Activated naive CD8-positive, alpha-beta T cell treated with anti-CD3 and anti-CD28 coated beads, Interleukin-2, amount 50 U/mL, for 16 hours (primary cell): ENCODE results near the gene HRK.
A peak's percentile ranks its signal among the peaks of the same experiment; 100 is the strongest.

Source experiments
- DNase-seq: peaks from one replicate; pipeline ENCODE4 v3.0.0-alpha.2; 2020; ENCODE audit warnings: low read depth, low spot score

The HRK gene

DNA sequence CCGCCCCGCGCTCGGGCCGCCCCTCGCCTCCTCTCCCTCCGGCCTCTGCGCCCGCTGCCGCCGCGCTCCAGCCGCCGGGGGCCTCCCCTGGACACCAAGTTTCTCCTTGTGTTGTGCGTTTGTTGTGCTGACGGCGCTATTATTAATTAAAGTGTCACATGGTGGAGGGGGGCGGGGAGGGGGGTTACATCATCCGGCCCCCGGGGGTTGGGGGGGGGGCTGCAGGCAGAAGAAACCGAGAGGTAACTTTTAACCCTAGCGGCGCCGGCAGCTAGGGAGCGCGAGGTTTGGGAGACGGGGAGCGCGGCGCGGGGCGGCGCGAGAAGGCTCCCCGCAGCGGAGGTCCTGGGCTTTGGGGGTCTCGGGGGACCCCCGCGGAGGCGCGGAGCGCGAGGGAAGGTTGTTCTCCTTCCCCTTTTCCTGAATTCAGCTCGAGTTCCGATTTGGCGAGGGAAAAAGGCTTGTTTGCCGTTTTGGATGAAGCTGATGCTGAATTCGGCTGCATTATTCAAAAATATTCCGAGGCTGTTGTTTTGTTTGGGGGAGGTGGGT lies at the start of gene HRK:
HRK (minus strand) TSS at position 117 of the 552 bp plus-strand sequence. CDS start 134 bp downstream, outside the sequence.
- no peak for DNase-seq

DNA sequence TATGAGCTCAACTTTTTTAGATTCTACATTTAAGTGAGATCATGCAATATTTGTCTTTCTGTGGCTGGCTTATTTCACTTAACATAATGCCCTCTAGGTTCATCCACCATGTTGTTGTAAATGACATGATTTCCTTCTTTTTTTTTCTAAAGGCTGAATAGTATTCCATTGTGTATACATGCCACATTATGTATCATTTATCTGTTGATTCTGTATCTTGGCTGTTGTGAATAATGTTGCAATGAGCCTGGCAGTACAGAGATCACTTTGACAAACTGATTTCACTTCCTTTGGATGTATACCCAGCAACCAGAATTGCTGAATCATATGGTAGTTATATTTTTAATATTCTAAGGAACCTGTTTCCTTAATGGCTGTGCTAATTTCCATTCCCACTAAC lies 48.6 kb upstream of the HRK start:
- DNase-seq: no peak

DNA sequence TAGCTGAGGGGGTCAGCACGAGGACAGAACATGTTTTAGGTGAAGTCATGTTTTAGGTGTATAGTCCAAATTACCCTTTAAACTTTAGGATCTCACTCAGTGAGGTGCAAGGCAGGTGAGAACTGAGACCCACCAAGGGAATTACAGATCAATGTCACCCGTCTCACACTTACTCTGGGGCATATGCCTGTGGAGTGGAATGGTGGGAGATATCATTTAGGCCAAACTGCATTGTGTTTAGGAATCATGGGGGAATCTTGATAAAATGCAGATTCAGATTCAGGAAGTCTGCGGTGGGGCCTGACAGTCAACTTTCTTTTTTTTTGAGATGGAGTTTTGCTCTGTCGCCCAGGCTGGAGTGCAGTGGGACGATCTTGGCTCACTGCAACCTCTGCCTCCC lies 47.3 kb upstream of the HRK start:
- no peak for DNase-seq

DNA sequence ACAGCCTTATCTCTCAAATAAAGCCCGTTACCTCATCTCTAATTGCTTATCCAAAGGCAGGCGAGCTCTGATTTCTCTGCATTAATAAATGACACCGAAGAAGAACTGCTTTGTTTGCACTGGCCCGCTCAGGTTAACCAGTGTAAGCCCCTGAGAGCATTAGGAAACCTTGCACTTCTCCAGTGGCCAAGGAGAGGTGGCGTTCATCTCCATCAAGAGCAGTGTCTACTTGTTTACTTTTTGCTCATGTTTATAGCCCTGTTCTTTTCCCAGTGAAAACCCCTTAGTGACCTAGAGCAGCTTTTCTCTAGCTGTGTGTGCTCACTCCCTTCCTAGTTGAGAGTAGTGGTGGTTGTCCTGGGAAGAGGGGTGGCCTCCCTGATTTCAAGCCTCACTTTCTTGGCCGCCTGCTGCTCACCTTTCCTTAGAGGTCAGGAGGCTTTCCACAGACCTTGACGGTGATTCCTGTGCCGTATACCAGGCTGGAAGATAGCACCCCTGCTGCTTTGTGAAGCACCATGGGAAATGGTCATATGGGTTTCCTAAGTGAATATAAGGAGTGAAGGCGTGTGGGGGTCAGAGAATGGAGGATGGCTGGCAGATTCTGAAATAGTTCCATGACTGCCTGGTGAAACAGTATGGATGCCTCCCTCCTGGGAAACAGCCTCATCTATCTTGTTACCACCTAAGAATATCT lies 46.2 kb upstream of the HRK start:
- DNase-seq: no peak

DNA sequence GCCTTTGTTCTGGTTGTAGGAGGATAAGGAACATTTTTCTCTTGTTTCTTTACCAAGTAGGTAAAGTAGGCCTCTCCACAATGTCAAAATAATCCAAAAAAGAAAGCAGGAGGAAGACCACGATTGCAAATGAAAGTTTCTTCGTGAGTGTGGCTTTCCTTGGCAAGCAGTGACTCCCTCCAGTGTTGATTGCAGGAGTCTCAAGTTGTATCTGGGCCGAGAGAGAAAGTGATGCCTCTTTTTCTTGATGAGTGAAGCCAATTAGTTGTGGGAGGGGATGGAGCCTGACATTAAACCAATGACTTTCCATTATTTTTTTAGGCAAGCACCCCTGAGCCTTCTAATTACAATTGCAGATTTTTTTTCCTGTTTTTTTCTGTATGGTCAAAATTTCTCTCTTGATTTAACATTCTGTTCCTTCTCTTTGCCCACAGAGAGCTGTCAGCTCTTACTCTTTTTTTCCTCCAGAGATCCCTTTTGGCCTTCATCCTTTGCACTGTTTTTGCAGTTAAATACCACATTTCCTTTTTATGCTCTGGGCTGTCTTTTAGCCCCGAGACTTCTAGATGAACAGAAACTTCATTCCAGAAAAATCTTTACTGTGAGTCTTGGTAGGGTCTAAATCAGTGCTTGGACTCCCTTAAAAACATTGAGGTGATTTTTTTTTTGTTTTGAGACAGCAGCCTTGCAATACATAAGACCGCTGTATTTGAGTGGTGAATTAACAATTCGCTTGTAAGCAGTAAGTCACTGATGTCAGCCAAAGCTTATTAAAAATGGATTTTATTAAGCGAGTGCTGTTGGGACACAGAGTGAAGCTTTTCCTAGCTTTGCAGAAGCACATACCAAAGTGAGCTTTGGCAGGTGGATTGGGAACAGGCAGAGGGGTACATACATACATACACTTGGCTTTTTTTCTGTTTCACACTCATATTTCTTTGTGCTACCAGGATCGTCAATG lies 45.3 kb upstream of the HRK start:
- no peak for DNase-seq

DNA sequence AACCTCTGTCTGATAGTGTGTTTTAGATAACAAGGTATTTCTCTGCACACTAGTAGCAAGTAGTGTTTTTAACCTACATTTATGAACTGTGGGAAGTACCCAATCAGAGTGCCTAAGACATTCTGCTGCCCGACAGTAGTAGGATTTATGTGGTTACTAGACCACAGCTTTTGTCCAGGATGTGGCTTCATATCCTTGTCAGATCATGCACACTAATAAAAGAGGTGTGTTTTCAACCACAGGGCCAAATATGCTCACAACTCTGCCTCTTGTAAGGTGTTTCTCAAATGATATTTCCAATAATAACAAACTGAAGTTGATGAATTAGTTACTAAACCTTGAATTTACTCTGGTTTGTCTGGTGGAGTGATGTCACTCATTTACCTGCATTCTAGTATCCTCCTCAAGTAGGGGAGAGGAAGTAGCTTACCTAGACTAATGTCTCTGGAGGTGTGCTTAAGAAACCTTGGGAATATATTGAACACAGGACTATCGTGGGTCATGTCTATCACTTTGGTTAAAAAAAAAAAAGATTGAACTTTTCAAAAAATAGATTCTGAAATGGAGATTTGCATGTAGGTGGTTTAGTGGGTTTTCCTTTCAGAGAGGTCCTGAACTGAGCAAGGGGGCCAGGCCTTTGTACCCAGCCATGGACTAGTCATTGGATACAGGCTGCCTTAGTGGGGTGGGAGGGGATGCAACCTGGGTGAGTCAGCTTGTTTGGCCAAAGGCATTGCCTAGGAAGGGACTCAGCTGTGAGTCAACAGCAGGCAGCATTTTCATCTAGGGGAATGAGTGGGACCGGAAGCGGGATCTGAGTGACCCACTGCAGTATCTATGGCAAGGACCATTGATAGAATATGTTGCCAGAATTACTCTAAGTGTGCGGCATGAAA lies 43.6 kb upstream of the HRK start:
- peak; percentile 4 for DNase-seq

DNA sequence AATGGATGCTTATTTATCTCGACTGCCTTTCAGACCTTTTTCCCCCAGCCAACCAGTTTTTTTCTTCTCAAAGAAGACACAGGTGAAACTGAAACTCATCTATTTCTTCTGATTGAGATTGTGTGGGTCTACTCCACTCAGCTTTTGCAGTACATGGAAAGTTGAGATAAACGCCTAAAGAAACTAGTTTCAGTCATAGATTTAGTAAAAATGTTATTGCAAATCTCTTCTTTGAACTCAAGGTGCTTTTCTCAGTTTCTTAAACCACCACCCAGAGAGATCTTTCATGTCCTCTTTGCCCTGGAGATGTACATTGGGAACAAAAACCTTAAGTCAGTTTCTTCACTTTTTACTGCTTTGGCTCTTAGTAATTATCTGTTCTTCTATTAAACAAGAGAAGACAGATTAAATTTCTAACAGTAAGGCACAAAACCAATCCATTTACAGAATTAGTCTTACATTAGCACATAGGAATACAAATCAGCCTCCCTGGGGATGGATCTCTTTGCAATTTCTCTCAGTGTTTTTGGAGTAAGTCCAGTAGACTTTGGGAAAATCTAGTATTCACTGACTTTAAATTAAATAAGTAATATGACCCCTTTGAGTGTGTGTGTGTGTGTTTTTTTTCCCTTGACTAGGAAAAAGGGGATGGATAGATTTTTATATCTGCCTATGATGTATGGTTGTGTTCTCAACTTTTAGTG lies 41.1 kb upstream of the HRK start:
- DNase-seq: no peak

DNA sequence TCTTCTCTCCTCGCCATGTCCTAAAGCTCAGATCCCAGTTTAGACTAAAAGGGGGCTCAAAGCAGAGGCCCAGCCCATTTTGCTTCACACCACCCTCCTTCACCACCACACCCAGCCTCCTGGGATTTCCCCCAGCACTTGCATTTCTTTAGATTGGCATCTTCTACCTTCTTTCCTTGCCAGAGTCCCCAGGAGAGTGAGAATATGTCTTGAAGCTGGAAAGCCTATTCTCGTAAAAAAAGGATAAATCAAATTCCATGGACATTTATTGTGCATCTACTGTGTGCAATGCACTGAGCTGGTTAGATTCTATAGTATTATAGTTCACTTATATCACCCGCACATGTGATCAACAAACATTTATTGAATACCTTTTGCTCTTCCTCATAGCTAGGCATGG lies 39.7 kb upstream of the HRK start:
- DNase-seq: no peak

DNA sequence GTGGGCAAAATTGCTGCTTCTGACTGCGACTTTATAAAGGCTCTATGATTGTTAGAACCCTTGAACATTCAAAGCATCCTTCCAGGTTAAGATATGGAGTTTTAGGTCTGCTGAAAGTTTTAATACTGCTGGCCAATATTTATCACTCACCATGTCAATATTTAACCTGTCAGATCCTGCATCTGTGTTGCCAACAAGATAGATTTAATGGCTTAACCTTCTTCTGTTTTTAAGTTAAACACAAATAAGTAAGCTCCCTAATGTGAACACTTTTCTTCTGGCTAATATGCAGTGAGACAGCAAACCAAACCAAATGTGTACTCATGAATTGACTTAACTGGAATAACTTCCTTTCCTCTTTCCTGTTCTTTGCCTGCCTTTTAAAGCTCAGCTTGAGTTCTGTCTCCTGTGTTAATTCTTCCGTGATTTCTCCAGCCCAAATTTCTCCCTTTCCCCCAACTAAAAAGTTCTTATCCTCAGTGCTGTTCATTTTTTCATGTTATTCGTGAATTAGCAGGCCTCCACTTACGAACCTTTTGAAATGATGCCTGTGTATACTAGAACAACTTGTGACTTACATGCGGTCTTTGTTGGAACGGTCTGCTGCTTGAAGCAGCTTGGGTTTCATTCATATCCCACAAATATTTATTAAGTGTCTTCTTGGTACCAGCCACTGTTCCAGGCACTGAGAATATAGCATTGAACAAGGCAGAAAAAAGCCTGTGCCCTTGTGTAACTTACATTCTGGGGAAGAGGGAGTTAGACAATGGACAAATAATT lies 38.7 kb upstream of the HRK start:
- DNase-seq: no peak

DNA sequence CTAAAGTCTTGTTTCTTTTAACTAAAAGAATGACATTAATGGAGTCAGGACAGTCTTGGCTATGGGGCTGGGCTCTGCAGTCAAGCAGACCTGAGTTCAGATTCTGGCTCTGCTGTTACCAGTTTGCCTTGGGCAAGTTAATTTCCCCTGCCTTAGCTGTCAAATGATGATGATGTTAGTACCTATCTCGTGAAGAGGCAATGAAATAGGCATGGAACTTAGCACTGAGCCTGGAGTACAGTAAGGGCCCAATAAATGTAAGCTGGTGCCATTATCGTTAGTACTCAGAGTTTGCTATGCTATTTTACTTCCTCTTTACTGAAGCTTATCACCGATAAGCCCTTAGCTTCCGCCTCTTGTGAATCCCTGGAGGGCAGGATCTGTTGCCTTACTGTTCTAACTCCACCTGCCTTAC lies 38.0 kb upstream of the HRK start:
- DNase-seq: no peak

DNA sequence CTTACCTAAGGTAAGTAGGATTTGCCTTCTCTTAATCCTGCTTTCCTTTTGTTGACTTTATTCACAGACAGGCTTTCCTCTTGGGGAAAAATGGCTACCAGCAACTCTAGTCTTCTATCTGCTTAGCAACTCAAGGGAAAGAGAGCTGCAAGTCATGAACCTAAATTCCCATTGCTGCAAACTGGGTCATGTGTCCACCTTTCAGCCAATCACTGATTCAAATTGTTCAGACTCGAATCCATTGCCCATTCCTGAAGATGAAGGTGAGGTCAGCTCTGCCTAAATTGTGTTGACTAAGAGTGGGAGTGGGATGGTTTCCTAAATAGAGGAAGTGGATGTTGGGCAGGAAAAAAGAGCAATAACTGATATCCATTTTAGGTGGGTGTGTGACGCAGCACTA lies 37.2 kb upstream of the HRK start:
- DNase-seq: no peak

DNA sequence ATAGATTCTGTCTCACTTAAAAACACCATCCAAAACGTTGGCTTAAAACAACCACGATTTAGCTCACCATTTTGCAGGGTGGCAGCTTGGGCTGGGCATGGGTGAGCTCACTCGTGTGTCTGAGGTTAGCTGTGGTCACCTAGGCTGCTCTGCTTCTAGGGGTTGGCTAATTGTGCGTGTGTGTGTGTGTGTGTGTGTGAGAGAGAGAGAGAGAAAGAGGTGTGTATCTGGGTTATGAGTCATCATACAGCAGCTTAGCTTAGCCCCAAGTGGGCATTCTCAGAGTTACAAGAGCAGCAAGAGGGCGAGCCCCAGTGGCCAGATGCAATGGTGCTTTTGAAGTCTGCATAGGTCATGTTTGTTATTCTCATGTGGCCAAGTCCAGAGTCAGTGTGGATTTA lies 35.5 kb upstream of the HRK start:
- peak; percentile 0 for DNase-seq

DNA sequence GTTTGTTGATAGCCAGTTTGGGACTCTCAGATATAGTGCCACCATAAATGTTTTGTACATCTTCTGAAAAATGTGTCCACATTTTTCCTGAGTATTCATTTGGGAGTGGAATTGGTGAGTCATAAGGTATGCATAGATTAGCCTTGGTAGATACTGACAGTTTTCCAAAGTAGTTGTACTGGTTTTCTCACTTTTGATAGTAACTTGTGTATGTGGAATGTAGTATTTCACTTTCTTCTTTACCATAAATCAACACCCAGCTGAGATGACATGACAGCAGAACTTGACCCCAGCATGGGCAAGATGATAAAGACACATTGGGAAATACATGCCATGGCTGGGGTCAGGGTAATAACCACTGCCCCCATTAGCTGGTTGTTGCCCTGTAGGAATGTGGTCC lies 34.9 kb upstream of the HRK start:
- no peak for DNase-seq

DNA sequence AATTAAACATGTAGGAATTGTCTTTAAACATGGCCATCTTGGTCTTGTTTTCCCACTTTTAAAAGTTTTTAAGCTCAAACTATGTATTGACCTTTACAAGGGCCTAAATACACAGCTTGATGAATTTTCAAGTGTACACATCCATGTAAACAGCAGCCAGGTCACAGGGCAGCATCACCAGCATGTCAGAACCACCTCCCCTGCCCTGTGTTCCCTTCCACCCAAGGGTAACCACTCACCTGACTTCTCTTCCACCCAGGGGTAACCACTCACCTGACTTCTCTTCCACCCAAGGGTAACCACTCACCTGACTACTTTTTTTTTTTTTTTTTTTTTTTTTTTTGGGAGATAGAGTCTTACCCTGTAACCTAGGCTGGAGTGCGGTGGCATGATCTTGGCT lies 34.1 kb upstream of the HRK start:
- no peak for DNase-seq

DNA sequence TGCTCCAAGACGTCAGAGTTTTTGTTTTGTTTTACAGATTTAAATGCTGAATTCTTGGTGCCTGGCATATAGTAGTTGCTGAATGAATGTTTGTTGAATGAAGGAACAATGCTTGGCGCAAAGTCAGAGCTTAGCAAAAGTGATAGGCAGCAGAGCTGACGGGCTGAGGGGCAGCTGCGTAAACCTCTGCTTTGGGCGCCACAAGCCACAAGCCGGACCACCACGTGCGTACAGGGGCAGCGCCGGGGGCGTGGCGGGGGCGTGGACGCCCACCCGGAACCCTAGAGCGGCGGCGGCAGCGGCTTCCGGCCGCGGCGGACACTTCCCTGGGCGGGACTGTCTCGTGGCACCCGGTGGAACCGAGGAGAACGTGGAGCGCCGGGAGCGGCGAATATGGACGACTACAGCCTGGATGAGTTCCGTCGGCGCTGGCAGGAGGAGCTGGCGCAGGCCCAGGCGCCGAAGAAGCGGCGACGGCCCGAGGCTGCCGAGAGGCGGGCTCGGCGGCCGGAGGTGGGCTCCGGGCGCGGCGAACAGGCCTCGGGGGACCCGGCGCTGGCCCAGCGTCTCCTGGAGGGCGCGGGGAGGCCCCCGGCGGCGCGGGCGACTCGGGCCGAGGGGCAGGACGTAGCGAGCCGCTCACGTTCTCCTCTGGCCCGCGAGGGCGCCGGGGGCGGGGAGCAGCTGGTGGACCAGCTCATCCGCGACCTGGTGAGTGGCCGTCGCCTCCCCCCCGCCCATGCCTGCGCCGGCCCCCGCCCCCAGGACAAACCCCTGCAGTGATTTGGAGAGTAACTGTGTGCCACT lies 29.6 kb upstream of the HRK start, which contains the start of gene FBXW8:
FBXW8 (plus strand) TSS at position 306 of the 807 bp plus-strand sequence; CDS start at position 394, 88 bp downstream.
- DNase-seq: peak; percentile 37

DNA sequence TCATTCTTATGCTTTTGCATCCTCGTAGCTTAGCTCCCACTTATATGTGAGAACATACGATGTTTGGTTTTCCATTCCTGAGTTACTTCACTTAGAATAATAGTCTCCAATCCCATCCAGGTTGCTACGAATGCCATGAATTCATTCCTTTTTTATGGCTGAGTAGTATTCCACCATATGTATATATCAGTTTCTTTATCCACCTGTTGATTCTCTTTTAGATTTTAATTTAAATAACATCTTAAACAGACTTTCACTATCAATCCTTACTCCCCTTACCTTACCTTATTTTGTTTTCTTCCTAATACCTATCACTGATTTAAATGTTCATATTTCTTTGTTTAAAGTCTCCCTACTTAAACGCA lies 29.0 kb upstream of the HRK start:
- DNase-seq: no peak

DNA sequence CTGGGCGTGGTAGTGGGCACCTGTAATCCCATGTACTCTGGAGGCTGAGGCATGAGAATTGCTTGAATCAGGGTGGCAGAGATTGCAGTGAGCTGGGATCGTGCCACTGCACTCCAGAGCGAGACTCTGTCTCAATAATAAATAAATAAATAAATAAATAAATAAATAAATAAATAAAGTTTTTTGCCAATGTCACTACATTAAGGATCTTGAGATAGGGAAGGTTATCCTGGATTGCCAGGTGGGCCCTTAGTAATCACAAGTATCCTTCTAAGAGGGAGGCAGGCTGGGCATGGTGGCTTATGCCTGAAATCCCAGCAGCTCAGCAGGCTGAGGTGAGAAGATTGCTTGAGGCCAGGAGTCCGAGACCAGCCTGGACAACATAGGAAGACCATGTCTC lies 25.0 kb upstream of the HRK start:
- DNase-seq: no peak

DNA sequence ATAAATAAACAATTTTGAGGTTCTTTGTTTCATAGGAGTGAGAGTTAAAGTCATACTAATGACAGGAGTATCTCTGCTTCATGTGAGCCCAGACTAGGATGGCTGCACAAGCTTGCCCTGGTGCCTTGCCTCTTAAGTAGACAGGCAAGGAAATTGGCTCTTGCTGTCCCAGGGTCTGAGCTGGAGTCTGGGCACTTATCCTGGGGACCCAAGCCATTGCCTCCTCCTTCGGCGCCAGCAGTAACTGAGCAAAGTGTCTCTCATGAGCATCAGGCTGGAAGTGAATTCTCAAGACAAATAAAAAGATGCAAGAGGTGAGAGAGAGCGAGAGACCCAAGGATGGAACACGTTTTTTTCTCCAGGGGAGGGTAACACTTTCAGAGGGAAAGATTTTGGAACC lies 22.6 kb upstream of the HRK start:
- DNase-seq: no peak

DNA sequence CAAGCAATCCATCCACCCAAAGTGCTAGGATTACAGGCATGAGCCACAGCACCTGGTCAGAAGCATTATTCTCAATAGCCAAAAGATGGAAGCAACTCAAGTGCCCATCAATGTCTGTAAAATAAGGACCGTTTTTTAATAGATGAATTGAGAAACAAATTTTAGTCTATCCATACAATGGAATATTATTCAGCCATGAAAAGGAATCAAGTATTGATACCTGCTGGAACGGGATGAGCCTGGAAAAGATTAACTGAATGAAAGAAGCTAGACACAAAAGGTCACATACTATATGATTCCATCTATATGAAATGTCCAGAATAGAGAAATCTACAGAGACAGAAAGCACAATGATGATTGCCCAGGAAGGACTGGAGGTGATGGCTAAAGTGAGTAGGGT lies 20.4 kb upstream of the HRK start:
- no peak for DNase-seq
